Endothelial cell of umbilical vein (primary cell): ENCODE data around the gene PROZ. TPM values are rescaled to one million over a fixed set of nuclear protein-coding genes. Genes with fewer than 3 reads are reported as not detected.

Source experiments
- BruUV-seq: library from RNA; stranded (reverse); fragments of 400-500 nt; replicated peaks from 2 replicates; lab custom pipeline; 2021; lab: Mats Ljungman, UMichigan
- CTCF ChIA-PET: fragments of 300-600, 350-600 bp; sonication (Branson Sonifier 250); formaldehyde crosslinking; loops from one replicate; lab custom pipeline; 2021; ENCODE audit warnings: antibody characterized with exemption, inconsistent platforms; lab: Charles Lee
- POLR2A ChIA-PET: fragments of 300-600, 350-600 bp; sonication (Branson Sonifier 250); formaldehyde crosslinking; loops from one replicate; lab custom pipeline; 2021; ENCODE audit warnings: antibody characterized with exemption, inconsistent platforms; lab: Charles Lee
- DNase-seq: peaks from one replicate; pipeline ENCODE4 v3.0.0-alpha.2; 2011; ENCODE audit warnings: low read depth, low spot score
- FAIRE-seq: peaks from 2 replicates; lab custom pipeline; 2011; peaks lifted over from hg19 to GRCh38; lab: Jason Lieb, UNC
- H2AFZ ChIP-seq: 2 replicates; pipeline ENCODE4 v1.6.0; 2012; ENCODE audit warnings: low read depth, low read length, control low read depth, inconsistent platforms
- H3K27ac ChIP-seq: 2 replicates; pipeline ENCODE4 v1.5.1; 2011; ENCODE audit warnings: low read depth, mild to moderate bottlenecking, control low read depth, low read length, moderate library complexity; ENCODE audit not compliant: insufficient read depth
- H3K27me3 ChIP-seq, 2 experiments: 2 replicates each; pipeline versions ENCODE4 v1.6.0 to v1.6.1; 2011; ENCODE audit warnings: low read length in 2 of 2, mixed read lengths in 1 of 2; ENCODE audit not compliant: control insufficient read depth in 2 of 2, insufficient read depth in 2 of 2
- H3K36me3 ChIP-seq, 2 experiments: 2 replicates in 1 of 2; 3 replicates in 1 of 2; pipeline ENCODE4 v1.5.1; 2011; ENCODE audit warnings: low read length in 2 of 2, mild to moderate bottlenecking in 1 of 2, moderate library complexity in 1 of 2; ENCODE audit not compliant: control insufficient read depth in 2 of 2, insufficient read depth in 2 of 2; ENCODE audit errors: extremely low read depth in 1 of 2
- H3K4me1 ChIP-seq: 3 replicates; pipeline ENCODE4 v1.5.1; 2011; ENCODE audit warnings: mild to moderate bottlenecking, low read length; ENCODE audit not compliant: control insufficient read depth, insufficient read depth; ENCODE audit errors: extremely low read depth
- H3K4me2 ChIP-seq: 2 replicates; pipeline ENCODE4 v1.6.1; 2011; ENCODE audit warnings: low read length, control low read depth, mixed read lengths; ENCODE audit not compliant: insufficient read depth
- H3K4me3 ChIP-seq, 3 experiments: fragments of 200-600 bp in 1 of 3; sonication (generic), shearing (Covaris generic) in 1 of 3; replicated peaks in 1 of 3; 2 replicates each; pipeline ENCODE4 v1.5.1; 2011 to 2016; ENCODE audit warnings: control low read depth in 3 of 3, low read length in 3 of 3, mild to moderate bottlenecking in 2 of 3, inconsistent platforms in 1 of 3, low read depth in 1 of 3, moderate library complexity in 1 of 3; ENCODE audit not compliant: insufficient read depth in 1 of 3
- H3K79me2 ChIP-seq: 2 replicates; pipeline ENCODE4 v1.6.0; 2012; ENCODE audit warnings: low read length, inconsistent platforms; ENCODE audit not compliant: control insufficient read depth, insufficient read depth
- H3K9ac ChIP-seq: replicated peaks from 2 replicates; pipeline ENCODE3; 2011; ENCODE audit warnings: low read length, control low read depth; ENCODE audit not compliant: insufficient read depth; ENCODE audit errors: extremely low read depth
- H3K9me1 ChIP-seq: replicated peaks from 3 replicates; pipeline ENCODE4 v1.6.0; 2011; ENCODE audit warnings: mild to moderate bottlenecking, low read length; ENCODE audit not compliant: control insufficient read depth, insufficient read depth; ENCODE audit errors: extremely low read depth
- H3K9me3 ChIP-seq: replicated peaks from 2 replicates; pipeline ENCODE4 v1.5.1; 2012; ENCODE audit warnings: low read length, inconsistent platforms; ENCODE audit not compliant: control insufficient read depth, insufficient read depth
- H4K20me1 ChIP-seq: replicated peaks from 2 replicates; pipeline ENCODE3; 2011; ENCODE audit warnings: mild to moderate bottlenecking, low read length; ENCODE audit not compliant: control insufficient read depth, insufficient read depth; ENCODE audit errors: extremely low read depth
- EZH2 ChIP-seq: IDR thresholded peaks from 2 replicates; pipeline ENCODE4 v1.6.1; 2012; ENCODE audit warnings: borderline replicate concordance, low read depth, mild to moderate bottlenecking, moderate library complexity, low read length, inconsistent platforms; ENCODE audit not compliant: severe bottlenecking
- FOS ChIP-seq: IDR thresholded peaks from 2 replicates; pipeline ENCODE4 v1.6.1; 2011; ENCODE audit warnings: mild to moderate bottlenecking, low read length, moderate library complexity, borderline replicate concordance; ENCODE audit not compliant: insufficient read depth
- GATA2 ChIP-seq: IDR thresholded peaks from 2 replicates; pipeline ENCODE4 v1.7.0; 2011; ENCODE audit warnings: low read depth, mild to moderate bottlenecking, moderate library complexity, mixed read lengths, low read length; ENCODE audit not compliant: insufficient read length, insufficient read depth
- JUN ChIP-seq: IDR thresholded peaks from 2 replicates; pipeline ENCODE4 v1.6.1; 2011; ENCODE audit warnings: borderline replicate concordance, low read depth; ENCODE audit not compliant: insufficient read length, insufficient read depth
- MAX ChIP-seq: IDR thresholded peaks from 2 replicates; pipeline ENCODE4 v1.6.1; 2011; ENCODE audit not compliant: insufficient read depth, insufficient read length
- MYC ChIP-seq: IDR thresholded peaks from one replicate; pipeline ENCODE4 v1.6.1; 2011; ENCODE audit warnings: mild to moderate bottlenecking, low read depth, low read length
- POLR2A ChIP-seq: IDR thresholded peaks from 2 replicates; pipeline ENCODE4 v1.6.1; 2012; ENCODE audit warnings: low read depth, mild to moderate bottlenecking, control low read depth, low read length
- POLR2AphosphoS5 ChIP-seq: IDR thresholded peaks from 2 replicates; pipeline ENCODE4 v1.6.1; 2012; ENCODE audit warnings: low read depth, mild to moderate bottlenecking, control low read depth, low read length, moderate library complexity; ENCODE audit not compliant: insufficient read depth
- dilution Hi-C: fragments of 300-500 bp; cut with MboI; formaldehyde crosslinking; loops from one replicate; pipeline ENCODE4 v1.15.0; 2019; ENCODE audit warnings: low sequenced_read_pairs; ENCODE audit not compliant: extremely low pct_ligation_motif_present
- intact Hi-C: fragments of 100-400 bp; cut with micrococcal nuclease; formaldehyde crosslinking; loops from one replicate; pipeline ENCODE4 v1.10.0; 2022
- polyA plus RNA-seq, 4 experiments: library from polyadenylated mRNA; depleted of rRNA in 3 of 4; stranded (reverse) in 3 of 4; unstranded in 1 of 4; fragments of >200 nt; gene quantifications; 2 replicates each; pipeline versions ENCODE4 v1.2.1 to v1.2.3, GENCODE V29; 2011 to 2012; ENCODE audit warnings: missing spikeins in 1 of 4
- total RNA-seq: library from RNA; stranded (reverse); gene quantifications from 2 replicates; pipeline ENCODE4 v1.2.3, GENCODE V29; 2021
- TF ChIP-seq, protein P1 (sequence below), 2 donors: IDR thresholded peaks; 1 replicate in 1 of 2; 2 replicates in 1 of 2; pipeline ENCODE4 v1.5.1; 2011; ENCODE audit warnings: low read length in 2 of 2, mild to moderate bottlenecking in 2 of 2, moderate library complexity in 2 of 2, control low read depth in 1 of 2, inconsistent platforms in 1 of 2, low read depth in 1 of 2; ENCODE audit not compliant: insufficient read depth in 1 of 2; ENCODE audit errors: extremely low read depth in 1 of 2

The PROZ gene
- total and polyA plus RNA-seq, 2 donors (not counting 3 experiments of a cell fraction or from before 2014, with no cell fraction given) = not detected

GRCh38 chr13:113147206-113147605 lies 11.2 kb upstream of the PROZ start:
- Histone ChIP-seq H3K4me3 (no peak overlapping the region), H4K20me1 (no peaks in the 10 kb centered on the region), H3K36me3 (no peaks in the 10 kb centered on the region), H3K9me1 (no peaks in the 10 kb centered on the region), H3K27me3 (peaks cover 0 to 4% of the 10 kb centered on the region in 2 experiments), H3K4me1 (no peaks in the 10 kb centered on the region), H3K27ac (no peak overlapping the region), H3K4me2 (no peak overlapping the region), H2AFZ (no peak overlapping the region), H3K79me2 (no peaks in the 10 kb centered on the region), H3K9me3 (no peaks in the 10 kb centered on the region), H3K9ac (no peak overlapping the region)
- dilution Hi-C loops = no loop called here
- no TSS peak for BruUV-seq
- no peak for FAIRE-seq
- ChIA-PET POLR2A (no interaction called here), CTCF (no interaction called here)
- TF ChIP-seq POLR2AphosphoS5 (no peak), EZH2 (no peak), GATA2 (no peak), FOS (no peak), POLR2A (no peak), JUN (no peak), MAX (no peak), MYC (no peak)
- TF ChIP-seq, protein P1, sequence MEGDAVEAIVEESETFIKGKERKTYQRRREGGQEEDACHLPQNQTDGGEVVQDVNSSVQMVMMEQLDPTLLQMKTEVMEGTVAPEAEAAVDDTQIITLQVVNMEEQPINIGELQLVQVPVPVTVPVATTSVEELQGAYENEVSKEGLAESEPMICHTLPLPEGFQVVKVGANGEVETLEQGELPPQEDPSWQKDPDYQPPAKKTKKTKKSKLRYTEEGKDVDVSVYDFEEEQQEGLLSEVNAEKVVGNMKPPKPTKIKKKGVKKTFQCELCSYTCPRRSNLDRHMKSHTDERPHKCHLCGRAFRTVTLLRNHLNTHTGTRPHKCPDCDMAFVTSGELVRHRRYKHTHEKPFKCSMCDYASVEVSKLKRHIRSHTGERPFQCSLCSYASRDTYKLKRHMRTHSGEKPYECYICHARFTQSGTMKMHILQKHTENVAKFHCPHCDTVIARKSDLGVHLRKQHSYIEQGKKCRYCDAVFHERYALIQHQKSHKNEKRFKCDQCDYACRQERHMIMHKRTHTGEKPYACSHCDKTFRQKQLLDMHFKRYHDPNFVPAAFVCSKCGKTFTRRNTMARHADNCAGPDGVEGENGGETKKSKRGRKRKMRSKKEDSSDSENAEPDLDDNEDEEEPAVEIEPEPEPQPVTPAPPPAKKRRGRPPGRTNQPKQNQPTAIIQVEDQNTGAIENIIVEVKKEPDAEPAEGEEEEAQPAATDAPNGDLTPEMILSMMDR (IDR thresholded peaks at IDR 0.05; ENCODE audit: extremely low read depth in 1 of 2, insufficient read depth in 1 of 2, low read depth in 1 of 2, low read length in 2 of 2) = no peak
- DNase-seq = no peak
- intact Hi-C loops = no loop called here
